ENCODE results near the gene SLC9A8.
A peak's percentile ranks its signal among the peaks of the same experiment; 100 is the strongest.
"Not testable (repeated sequence)": the region's sequence is repeated elsewhere in the genome, so short reads cannot be mapped to it uniquely, and the experiment has no call there.

Gene SLC9A8

DNA sequence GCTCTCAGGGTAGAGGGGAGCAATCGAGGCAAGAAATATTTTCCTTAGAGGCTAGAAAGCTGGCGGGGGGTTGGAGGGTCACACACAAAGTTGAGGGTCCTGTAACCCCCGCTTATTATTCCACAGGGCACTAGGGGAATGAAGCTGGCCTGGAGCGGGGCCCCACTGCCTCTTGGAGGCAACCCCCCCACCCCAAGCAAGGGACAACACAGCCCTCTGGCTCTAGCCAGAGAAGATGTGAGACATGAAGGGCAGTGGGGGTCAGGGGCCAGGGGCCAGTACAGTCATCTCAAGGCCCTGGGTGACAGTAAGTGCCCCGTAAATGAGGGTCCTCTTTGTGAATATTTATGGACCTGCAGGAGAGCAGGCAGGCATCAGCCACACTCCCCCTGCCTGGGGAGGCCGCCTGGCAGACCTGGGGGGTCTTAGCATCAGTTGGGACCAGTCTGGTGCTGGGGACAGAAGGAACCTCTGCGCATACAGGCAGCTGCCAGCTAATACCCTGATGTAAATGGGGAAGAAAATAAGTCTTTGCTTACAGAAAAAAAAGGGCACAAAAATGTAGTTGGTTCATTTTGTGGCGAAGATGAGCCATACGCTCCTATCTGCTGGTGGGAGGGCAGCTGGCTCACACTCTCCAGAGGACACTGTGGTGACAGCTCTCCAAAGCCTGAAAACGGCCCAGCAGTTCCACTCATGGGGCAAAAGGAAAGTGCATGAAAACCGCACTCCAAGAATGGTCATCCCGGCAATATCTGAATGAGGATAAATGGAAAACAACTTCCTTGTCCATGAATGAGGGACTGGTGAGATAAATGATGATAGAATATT is 80.8 kb downstream of the SLC9A8 start:
- peak in 1 of 2 donors; percentile 20 for DNase-seq (ENCODE audit: low read depth in 2 of 2)

DNA sequence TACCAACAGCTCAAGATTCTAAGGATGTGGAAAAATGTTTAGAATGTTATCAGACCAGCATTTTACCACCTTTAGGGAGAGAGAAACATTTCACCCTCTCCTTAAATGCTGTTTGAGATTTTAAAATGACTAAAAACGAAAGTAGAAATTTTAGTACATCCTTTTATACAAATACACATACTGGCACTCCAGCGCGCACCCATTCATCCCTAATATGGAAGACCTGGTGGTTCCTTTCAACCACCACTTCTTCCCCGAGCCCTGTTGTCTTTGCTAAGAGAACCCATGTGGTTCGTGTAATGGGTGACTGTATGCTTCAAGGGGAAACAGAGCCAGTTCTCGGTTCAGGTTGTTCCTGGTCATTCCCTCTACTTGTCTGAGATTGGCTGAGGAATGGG is 81.4 kb downstream of the SLC9A8 start:
- no peak for DNase-seq (ENCODE audit: low read depth in 2 of 2)

DNA sequence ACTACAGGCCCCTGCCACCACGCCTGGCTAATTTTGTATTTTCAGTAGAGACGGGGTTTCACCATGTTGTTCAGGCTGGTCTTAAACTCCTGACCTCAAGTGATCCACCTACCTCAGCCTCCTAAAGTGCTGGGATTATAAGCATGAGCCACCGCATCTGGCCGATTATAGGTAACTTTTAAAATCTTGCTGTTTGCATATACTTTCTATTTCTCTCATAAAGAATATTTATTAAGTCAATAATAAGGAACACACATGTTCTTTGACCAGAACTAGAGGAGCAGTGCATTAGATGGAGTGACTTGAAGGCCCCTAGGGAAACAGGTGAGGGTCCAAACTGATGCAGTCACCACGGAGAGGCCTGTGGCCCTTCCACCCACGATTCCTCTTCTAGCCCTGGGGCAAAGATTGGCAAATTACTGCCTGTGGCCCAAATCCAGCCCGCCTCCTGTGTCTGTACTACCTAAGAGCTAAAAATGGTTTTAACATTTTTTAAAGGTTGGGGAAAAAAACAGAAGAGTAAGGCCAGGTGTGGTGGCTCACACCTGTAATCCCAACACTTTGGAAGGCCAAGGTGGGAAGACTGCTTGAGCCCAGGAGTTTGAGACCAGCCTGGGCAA is 83.0 kb downstream of the SLC9A8 start:
- not testable (repeated sequence) for DNase-seq (ENCODE audit: low read depth in 2 of 2)

DNA sequence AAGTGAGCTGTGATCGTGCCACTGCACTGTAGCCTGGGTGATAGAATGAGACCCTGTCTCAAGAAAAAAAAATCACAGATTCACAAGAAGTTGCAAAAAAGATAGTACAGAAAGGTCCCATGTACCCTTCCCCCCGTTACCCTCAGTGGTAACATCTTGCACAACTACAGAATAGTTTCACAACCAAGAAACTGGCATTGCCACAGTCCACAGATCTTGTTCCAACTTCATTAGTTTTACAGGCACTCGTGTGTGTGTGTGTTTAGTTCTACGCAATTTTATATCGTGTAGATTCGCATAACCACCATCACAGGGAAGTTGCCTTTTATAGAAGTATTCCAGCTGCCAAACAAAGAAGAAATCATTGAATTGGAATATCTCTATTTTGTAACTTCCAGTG is 83.6 kb downstream of the SLC9A8 start:
- no peak for DNase-seq (ENCODE audit: low read depth in 2 of 2)

DNA sequence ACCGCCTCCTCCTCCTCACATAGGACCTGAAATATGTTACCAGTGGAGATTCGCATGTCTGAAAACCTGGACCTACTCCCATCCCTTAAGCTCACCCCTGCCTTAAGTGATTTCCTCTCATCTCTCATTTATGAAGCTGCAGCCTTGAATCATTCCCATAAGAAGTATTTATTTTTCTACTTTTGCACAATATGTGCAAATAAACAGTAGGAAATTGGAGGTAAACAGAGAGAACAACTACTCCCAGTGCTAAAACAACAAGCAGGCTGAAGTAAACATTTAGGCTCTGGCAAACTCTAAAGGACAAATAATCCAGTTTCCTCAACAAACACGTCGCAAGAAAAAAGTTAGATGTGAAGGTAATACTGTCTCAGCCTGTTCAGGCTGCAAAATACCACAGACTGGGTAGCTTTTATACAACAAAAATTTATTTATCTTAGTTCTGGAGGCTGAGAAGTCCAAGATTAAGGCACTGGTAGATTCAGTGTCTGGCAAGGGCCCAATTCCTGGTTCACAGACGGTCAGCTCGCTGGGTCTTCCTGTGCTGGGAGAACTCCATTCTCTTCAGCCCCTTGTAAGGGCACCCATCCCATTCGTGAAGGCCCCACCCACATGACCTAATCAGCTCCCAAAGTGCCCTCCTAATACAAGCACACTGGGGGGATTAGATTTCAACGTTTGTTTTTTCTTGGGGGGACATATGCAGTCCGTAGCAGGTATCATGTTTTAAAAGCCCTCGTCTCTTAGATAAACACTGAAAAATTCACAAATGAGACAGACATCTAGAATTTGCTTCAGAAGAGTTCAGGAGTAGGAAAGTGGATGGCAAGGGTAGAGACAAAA is 87.1 kb downstream of the SLC9A8 start:
- DNase-seq (ENCODE audit: low read depth in 2 of 2): no peak

DNA sequence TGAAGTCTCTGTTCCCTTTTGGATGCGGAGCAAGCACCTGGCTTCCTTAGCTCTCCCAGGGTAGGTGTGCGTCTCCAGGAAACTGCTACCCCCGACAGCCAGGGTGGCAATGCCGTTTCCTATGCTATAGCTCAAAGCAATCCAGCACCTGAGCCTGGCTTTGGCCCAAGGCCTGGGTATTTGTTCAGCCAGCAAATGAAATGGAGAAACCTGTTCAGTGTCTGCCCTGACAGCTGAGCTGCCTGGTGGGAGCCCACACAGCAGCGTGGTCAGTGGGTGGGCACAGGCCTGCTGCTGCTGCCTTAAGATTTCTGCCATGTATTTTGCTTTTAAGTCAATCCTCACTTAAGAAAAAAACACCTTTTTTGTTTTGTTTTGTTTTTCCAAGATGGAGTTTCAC is 89.0 kb downstream of the SLC9A8 start:
- DNase-seq (ENCODE audit: low read depth in 2 of 2): no peak

DNA sequence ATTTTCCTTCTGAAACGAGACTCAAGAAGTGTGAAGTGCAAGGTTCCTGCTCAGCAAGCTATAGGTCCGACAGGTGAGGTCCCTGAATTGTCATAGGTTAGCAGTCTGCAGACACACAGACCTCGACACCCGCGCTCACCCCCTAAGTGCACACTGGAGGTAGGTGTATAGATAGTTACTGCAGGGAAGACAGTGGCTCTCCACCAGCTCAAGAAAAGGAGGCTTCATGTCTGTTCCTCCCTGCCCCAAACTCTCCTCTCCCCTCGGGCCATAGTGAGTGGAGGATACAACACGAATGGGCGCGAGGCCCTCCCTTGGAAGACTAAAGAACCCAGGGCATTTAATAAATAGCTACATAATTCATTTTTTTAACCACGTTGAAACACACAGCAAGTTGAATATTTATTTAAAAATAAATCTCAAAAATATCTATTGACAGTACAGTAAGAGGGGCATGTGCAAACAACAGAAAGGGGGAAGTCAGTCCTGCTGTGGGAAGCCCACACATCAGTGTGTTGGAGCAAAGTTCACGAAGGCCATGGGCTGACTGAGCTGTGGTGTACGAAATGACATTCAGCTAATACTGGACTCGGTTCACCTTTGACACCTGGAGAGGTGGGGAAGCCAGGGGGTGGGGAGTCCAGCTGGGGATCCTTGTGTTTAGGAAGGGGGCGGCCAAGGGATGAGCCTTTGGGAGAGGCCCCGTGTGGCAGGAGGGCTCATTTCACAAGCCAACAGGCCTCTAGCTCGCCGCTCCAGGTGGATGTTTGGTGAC is 92.0 kb downstream of the SLC9A8 start:
- no peak for DNase-seq (ENCODE audit: low read depth in 2 of 2)

DNA sequence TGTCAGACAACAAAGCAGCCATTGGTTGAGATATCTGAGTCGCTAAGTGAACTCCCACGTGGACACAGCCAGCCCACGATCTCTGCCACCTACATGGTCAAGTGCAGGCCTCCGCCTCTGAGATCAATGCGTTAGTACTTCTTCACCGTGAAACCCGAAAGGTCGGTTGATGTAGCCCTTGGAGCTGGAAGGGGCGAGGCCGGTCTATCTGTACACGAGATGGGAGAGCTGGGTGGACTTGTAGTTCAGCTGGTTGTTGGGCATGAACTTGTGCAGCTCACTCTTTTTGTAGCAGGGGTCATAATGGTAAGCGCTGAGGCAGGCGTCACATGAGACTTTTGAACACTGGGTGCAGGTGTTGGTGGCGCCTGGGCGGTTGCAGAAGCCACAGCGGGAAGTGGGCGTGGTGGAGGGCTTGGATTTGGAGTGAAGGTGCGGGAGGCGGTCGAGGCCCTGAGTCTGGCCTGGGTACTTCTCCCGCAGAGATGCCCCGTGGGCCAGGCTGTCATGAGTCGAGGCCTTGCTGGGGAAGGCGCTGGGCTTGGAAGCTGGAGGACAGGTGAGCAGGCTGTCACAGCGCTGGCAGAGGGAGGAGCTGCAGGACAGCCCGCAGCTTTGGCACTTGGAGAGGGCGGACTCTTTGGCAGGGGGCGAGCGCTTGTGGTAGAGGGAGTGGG is 92.9 kb downstream of the SLC9A8 start:
- DNase-seq (ENCODE audit: low read depth in 2 of 2): no peak

DNA sequence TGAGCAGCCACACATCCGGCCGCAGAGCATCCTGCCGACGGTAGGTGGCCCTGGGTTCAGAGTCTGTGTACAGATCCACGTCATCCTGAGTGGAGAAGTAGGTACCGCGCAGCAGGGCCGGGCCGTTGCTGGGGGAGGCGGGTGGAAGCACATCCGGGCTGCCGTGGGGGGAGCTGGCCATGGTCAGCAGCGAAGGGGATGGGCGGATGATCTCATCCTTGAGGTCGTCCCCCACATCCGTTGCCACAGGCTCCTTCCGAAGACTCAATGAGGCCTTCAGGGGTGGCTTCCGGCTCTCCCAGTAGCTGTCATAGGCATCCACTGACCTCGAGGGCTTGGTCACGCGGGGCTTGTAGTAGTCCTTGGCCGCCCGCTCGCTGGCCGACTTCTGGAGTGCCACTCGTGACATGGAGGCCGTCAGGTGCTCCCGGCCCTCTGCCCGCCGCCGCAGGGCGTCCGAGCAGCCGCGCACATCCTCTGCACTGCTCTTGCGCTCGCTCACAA is 93.5 kb downstream of the SLC9A8 start:
- DNase-seq (ENCODE audit: low read depth in 2 of 2): no peak

DNA sequence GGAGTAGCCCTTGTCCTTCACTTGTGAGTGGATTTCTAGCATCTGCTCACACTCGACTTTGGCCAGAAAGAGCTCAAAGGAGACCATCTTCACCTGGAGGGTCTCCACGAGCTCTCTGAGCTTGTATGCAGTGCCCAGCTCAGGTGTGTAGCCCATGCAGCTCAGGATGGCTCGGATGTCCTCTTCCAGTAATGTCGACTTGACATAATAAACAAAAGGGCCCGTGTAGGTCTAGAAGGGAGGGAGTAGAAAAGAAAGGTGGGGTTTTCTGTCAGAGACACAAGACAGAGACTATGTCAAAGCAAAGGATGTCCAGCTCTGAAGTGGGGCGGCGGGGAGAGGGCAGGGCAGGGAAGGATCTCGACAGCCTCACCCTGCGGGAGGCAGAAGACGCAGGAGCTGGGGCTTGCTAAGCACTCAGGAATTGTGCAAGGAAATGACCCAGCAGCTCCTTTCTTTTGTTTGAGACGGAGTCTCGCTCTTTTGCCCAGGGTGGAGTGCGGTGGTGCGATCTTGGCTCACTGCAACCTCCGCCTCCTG is 94.1 kb downstream of the SLC9A8 start:
- DNase-seq (ENCODE audit: low read depth in 2 of 2): no peak

DNA sequence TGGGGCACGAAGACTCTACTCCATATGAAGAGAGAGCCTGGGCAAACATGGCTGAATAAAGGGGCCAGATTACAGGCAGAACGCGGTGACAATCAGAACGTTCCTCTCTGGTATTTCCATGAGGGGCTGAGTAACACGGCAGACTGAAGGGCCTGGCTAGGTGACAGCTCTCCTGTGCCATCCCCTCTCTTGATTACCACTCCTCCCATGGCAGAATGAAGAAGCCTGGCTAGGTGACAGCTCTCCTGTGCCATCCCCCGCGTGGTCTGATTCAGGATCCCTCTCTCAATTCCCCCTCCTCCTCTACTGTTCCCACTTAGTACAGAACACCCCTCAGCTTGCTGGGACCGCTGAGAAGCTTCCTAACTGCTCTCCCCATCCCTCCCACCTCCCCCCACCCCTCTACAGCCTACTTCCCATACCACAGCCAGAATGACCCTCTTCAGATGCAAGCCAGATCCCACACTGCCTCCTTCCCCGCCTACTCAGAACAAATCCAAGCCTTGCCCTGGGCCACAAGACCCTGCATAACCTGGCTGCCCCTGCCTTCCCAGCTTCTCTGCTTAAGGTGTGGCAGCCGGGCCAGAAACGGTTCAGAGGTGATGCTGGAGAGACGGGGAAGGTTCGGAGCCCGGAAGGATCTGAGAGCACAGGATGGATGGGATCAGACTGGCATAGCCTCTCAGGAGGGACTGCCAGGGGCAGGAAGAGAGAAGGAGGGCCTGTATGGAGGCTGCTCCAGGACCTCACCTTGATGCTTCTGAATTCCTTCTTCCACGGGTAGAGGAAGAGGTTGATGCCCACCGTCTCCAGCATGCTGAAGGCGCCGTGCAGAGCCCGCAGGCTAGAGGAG is 95.0 kb downstream of the SLC9A8 start:
- no peak for DNase-seq (ENCODE audit: low read depth in 2 of 2)

DNA sequence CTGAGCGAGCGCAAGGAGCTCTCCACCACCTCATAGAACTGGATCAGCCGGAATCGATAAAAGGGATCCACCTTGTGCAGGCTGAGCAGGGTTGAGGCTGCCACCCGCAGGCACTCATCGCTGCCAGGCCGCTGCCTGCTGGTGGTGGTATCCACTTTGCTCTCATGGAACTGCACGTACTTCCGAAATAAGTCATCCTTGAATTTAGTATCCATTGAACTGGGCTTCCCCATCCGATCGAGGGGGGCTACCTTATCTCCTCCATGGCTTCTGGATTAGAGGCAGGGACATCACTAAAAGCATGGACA is 95.6 kb downstream of the SLC9A8 start:
- DNase-seq (ENCODE audit: low read depth in 2 of 2): no peak

DNA sequence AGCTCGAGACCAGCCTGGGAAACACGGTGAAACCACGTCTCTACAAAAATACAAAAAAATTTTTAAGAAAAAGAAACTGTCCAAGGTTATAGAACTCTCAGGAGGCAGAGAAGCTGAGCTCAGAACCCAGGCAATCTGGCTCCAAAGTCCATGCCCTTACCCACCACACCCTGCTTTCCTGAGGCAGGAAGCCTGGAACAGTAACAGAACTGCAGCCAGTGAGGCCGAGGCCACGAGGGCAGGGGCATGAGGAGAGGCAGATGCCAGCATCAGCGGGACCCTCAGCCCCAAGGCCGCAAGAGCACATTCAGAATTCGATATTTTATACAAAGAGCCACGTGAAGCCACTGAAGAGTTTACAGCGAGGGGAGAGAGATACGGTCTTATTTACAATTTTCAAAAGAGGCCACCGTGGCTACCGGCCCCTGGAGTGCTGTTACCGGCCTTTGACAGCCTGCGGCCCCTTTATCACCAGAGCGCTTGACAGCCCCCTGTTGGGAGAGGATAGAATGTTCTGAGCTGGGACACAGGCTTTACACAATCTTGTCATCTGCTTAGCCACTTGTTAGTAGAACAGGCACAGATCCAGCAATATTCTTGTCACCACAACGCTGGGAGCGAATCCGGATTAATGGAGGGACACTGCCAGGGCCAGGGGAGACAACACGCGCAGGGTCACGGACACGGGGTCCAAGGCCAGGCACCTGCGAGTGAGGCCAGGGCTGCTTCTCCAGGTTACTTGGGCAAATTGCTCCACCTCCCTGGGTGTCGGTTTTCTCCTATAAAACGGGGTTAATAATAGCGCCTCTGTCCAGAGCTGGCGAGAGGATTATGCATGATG is 97.1 kb downstream of the SLC9A8 start:
- DNase-seq (ENCODE audit: low read depth in 2 of 2): no peak

DNA sequence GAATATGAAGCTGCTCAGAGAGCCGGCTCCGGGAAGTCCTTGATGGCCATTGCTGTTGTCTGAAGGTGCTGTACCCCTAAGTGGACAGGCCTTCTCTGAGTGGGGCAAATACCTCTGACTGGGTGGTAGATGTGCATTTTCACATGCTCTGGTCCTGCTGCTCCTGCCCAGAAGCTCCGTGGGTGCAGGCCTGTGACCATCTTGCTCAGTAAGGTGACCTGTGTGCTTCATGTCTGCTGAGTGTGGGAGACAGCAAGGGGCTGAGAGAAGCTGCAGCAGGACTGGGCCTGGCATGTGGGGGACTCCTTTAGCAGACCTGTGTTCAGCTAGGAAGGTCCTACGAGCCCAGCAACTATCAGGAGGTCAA is 97.7 kb downstream of the SLC9A8 start:
- no peak for DNase-seq (ENCODE audit: low read depth in 2 of 2)

DNA sequence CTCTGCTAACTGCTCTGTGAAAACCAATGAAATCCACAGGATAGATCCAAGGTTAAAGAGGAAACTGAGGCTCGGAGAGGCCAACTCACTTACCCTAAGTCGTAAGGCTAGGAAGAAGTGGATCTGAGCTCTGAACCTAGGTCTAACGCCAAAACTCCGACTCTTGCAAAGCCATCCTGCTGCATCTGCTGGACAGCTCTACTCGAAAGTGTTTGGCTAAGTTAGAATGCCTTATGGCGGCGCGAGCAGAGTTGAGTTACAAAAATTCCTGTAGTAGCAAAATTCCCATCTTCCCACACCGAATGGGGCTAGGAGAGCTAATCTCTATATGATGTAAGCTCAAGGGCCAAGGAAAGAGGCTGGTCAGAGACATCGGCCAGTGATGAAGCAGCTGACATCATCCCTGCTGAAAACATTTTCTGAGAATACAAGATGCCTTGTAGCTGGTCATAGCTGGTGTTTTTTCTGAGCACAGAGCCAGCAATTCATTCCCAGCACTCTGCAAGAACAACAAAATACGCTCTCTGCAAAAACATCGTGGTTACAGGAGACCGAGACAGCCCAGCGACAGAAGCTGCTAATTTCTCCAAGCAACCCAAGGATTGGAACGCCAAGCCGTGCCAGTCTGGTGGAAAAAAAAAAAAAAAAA is 100.9 kb downstream of the SLC9A8 start:
- DNase-seq (ENCODE audit: low read depth in 2 of 2): no peak

DNA sequence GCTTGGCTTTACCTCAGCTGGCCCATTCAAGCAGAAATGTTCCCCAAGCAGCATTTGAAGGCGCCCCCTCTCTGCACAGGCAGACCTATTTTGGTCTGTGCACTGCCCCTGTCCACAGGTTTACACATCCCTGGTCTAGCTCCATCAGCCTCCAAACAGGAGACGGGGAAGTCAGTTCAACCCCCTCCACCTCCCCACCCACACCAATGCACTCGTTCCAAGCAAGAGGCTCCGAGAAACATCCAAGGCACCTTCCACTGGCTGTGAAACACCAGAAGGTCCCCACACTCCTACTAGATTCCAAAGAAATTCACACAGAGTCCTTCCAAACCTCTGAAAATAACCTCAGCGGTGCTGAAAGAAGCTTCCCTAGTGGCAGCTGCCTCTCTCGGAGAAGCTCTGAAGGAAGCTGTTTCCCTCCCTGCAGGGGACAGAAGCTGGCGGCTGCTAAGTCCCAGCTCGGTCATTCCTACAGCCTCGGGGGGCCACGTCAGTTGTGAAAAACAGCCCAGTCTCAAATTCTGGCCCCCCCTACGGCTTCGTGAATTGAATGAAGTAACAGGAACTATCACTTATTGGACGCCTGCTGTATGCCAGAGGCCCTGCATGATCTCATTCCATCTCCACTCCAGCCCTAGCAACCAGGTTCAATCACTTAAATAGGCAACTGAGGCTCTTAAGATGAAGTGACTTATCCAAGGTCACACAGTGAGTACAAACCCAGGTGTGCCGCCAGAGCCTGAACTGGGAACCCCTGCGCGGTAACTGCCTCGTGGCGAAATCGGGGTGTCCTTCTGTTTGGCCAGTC is 101.9 kb downstream of the SLC9A8 start:
- no peak for DNase-seq (ENCODE audit: low read depth in 2 of 2)

DNA sequence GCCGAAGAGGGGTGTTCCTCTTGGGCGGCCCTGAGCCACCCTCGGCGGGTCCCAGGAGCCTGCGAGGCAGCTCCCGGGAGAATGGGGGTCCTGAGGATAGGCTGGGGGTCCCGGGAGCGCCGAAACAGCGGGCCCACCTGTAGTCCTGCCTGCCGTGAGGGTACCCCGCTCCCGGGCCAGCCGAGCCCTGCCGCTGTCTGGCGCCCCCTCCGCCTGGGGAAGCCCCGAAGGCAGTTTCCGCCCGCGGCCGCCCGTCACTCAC is 102.4 kb downstream of the SLC9A8 start:
- no peak for DNase-seq (ENCODE audit: low read depth in 2 of 2)

Data from stimulated activated CD8-positive, alpha-beta memory T cell treated with anti-CD3 and anti-CD28 coated beads, Interleukin-7, amount 100 ng/mL, for 4 hours (primary cell).